GM12875 (cell line): Measurements from ENCODE around the gene BPIFB2.

Experiments
- H3K4me3 ChIP-seq: one replicate; pipeline ENCODE4 v1.5.1; 2011; ENCODE audit warnings: low read depth, low read length, control low read depth
- TF ChIP-seq, protein P1 (sequence below): IDR thresholded peaks from 2 replicates; pipeline ENCODE4 v1.5.1; 2011; ENCODE audit warnings: low read depth, mild to moderate bottlenecking, control low read depth, inconsistent platforms, low read length, moderate library complexity, borderline replicate concordance; ENCODE audit not compliant: insufficient read depth

Gene BPIFB2

DNA sequence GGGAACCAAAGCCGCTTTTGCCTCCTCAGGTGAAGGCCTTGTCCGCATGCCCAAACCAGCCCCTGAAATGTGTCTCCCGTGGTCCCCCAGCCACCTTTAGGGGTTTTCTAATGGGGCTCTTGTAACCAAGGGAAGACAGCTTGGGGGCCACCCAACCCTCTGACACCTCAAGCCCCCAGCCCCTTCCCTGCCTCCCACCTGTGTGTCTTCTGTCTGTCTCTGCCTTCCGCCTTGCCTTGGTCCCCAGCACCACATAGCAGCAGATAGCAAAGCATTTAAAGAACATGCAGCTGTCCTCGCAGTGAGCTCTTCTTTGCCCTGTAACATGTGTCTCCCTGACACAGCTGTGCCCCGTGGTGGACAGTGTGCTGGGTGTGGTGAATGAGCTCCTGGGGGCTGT is 55.8 kb downstream of the BPIFB2 start:
- H3K4me3 ChIP-seq: no peak overlapping the region
- TF ChIP-seq, protein P1, sequence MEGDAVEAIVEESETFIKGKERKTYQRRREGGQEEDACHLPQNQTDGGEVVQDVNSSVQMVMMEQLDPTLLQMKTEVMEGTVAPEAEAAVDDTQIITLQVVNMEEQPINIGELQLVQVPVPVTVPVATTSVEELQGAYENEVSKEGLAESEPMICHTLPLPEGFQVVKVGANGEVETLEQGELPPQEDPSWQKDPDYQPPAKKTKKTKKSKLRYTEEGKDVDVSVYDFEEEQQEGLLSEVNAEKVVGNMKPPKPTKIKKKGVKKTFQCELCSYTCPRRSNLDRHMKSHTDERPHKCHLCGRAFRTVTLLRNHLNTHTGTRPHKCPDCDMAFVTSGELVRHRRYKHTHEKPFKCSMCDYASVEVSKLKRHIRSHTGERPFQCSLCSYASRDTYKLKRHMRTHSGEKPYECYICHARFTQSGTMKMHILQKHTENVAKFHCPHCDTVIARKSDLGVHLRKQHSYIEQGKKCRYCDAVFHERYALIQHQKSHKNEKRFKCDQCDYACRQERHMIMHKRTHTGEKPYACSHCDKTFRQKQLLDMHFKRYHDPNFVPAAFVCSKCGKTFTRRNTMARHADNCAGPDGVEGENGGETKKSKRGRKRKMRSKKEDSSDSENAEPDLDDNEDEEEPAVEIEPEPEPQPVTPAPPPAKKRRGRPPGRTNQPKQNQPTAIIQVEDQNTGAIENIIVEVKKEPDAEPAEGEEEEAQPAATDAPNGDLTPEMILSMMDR: no peak

DNA sequence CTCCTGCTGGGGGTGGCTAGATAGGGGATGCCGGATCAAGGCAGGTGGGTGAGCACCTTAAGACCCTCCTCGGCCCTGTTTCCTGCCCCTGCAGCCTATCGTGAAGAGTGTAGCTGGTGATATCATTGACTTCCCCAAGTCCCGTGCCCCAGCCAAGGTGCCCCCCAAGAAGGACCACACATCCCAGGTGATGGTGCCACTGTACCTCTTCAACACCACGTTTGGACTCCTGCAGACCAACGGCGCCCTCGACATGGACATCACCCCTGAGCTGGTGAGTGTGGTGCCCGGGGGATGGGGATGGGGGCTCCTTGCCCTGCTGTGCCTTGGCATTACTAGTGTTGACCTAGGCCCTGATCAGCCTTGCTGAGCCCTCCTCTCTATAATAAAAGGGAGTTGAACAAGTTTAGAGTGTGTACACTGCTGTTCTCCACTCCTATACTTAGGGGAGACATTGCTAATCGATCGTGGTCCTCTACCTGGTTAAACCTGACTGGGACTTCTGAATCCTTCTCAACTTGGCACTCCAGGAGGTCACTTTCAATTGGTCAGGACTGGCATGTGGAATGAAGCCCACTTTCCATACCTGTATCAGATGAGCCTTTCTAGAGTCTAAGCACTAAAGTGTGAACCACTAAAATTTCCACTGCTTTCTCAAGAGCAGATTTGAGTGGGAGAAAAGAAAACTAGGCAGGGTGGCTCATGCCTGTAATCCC is 57.2 kb downstream of the BPIFB2 start:
- TF ChIP-seq, protein P1: no peak

DNA sequence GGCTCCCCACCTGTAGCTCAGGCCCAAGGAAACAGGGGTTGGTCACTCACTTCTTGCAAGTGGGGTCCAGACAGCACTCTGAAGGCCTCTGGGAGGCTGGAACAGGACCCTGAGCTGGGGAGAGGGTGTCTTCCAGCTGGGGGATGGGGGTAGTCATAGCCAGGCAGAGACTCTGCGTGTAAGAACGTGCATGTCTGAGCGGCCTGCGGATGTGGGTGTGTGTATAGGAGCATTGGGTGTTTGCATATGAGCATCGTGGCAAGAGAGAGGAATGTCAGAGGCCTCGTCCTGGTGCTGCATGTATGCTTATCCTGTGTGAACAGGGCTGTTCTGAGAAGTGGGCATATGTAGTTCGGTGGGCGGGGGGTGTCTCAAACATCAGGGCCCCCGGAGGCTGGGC is 58.3 kb downstream of the BPIFB2 start:
- TF ChIP-seq, protein P1: no peak
- H3K4me3 ChIP-seq: no peak overlapping the region

More for the DNA sequence above, 57.2 kb downstream of the BPIFB2 start:
- H3K4me3 ChIP-seq: no peak overlapping the region

DNA sequence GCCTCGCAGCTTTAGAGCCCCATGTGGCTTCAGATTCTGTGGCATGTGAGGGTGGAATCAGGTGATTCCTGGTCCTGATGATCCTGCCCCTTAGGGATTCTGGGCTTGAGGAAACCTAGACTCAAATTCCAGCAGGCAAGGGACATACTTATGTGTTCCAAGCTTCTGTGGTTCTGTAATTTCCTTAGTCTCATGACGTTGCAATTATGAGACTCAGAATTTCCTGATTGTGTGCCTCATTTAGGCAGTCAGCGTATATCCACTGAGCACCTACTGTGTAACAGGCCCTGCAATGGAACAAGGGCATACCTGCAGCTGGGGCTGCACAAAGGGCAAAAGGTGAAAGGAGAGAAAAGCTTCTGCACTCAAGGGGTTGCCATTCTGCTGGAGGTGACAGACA is 60.3 kb downstream of the BPIFB2 start:
- TF ChIP-seq, protein P1: no peak
- H3K4me3 ChIP-seq: no peak overlapping the region

DNA sequence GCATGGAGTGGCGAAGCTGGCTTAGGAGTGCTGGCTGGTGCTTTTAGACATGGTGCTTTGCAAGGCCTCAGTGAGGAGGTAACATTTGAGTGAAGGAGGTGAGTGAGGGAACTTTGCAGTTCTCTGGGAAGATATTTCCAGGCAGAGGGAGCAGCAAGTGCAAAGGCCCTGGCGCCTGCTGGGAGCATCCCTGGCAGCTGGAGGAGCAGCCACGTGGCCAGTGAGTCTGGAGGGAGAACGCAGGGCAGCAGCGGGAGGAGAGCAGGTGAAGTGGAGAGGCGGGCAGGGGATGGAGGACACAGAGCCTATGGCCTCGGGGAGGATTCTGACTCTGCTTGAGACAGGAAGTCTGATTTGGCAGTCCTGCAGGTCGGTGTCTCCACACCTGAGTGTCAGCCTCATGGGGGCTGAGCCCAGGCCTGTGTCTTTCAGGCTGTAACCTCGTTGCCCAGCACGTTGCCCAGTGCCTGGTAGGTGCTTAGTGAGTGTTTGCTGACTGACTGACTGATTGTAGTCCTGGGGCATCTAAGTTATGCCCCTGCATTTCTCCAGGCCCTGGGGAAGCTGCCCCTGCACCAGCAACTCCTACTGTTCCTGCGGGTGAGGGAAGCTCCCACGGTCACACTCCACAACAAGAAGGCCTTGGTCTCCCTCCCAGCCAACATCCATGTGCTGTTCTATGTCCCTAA is 60.9 kb downstream of the BPIFB2 start:
- TF ChIP-seq, protein P1: no peak
- no peak overlapping the region for H3K4me3 ChIP-seq

DNA sequence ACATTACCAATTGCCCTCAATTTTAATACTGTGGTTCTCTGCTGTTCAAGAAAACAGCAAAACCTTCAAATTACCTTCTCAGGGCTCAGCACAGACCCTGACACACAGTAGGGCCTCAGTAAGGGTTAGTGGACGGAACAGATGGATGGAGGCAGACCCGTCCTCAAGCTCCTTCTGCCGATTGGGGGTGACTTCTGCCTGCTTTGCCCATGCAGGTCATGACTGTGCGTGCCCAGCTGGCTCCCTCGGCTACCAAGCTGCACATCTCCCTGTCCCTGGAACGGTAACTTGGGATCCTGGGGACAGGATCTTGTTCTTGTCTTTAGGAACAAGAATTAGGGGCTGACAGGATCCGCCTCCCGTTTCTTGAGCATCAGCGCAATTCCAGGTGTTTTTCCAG is 62.2 kb downstream of the BPIFB2 start:
- TF ChIP-seq, protein P1: no peak
- H3K4me3 ChIP-seq: no peak overlapping the region
